NCI-H226 (cell line): Measurements from ENCODE around the gene ZNF333.
"Not testable (repeated sequence)": the region's sequence is repeated elsewhere in the genome, so short reads cannot be mapped to it uniquely, and the experiment has no call there.

Source experiments
- DNase-seq: peaks from one replicate; pipeline ENCODE4 v3.0.0-alpha.2; 2015

The ZNF333 gene

GRCh38 chr19:14770136-14770535 is 80.3 kb downstream of the ZNF333 start:
- no peak for DNase-seq

GRCh38 chr19:14770944-14771839 is 81.3 kb downstream of the ZNF333 start:
- DNase-seq: no peak

GRCh38 chr19:14772467-14772866 is 82.6 kb downstream of the ZNF333 start:
- DNase-seq: no peak

GRCh38 chr19:14772995-14773394 is 83.1 kb downstream of the ZNF333 start:
- DNase-seq: no peak

GRCh38 chr19:14773722-14774121 is 83.9 kb downstream of the ZNF333 start:
- DNase-seq: not testable (repeated sequence)

GRCh38 chr19:14774373-14774772 is 84.5 kb downstream of the ZNF333 start:
- DNase-seq: no peak

- not testable (repeated sequence) for DNase-seq
These were observed 85.5 kb downstream of the ZNF333 start for GRCh38 chr19:14775326-14775725.

GRCh38 chr19:14775869-14776586 is 86.2 kb downstream of the ZNF333 start:
- DNase-seq: no peak

GRCh38 chr19:14777645-14778044 is 87.8 kb downstream of the ZNF333 start:
- DNase-seq: not testable (repeated sequence)

GRCh38 chr19:14778110-14778845 is 88.4 kb downstream of the ZNF333 start, which contains the start of gene ADGRE2:
TSS of gene ADGRE2 (minus strand) at chr19:14778560. CDS start at chr19:14776756, 1,804 bp downstream.
- not testable (repeated sequence) for DNase-seq

- DNase-seq: no peak
These were observed 89.3 kb downstream of the ZNF333 start for GRCh38 chr19:14779151-14779550.

GRCh38 chr19:14780622-14781225 is 90.9 kb downstream of the ZNF333 start:
- not testable (repeated sequence) for DNase-seq

- not testable (repeated sequence) for DNase-seq
These were observed 92.1 kb downstream of the ZNF333 start for GRCh38 chr19:14781713-14782536.

- no peak for DNase-seq
These were observed 93.0 kb downstream of the ZNF333 start for GRCh38 chr19:14782626-14783409.
